Measurements from ENCODE around the gene NBPF6.
"Not testable (repeated sequence)": the region's sequence is repeated elsewhere in the genome, so short reads cannot be mapped to it uniquely, and the experiment has no call there.

DNA sequence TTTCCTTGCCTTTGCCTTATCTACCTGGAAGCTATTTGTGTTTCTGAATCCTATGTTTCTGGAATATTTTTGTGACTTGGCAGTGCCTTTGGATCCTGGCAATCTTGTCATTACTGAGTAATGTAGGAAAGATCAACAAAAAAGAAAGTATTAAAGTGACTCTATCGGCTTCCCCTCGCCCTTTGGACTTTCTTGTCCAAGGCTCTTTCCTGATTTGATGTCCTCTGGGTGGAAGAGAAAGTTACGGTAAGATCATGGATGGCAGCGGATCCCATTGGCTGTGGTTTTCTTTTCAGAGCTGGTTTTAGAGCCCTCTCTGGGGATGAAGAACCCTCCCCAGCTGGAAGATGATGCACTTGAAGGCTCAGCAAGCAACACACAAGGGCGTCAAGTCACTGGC, 17.0 kb downstream of the NBPF6 start:
- TF ChIP-seq POLR2A, POLR2AphosphoS5 (IDR thresholded peaks at IDR 0.05): not testable (repeated sequence)
- TF ChIP-seq, protein P1, sequence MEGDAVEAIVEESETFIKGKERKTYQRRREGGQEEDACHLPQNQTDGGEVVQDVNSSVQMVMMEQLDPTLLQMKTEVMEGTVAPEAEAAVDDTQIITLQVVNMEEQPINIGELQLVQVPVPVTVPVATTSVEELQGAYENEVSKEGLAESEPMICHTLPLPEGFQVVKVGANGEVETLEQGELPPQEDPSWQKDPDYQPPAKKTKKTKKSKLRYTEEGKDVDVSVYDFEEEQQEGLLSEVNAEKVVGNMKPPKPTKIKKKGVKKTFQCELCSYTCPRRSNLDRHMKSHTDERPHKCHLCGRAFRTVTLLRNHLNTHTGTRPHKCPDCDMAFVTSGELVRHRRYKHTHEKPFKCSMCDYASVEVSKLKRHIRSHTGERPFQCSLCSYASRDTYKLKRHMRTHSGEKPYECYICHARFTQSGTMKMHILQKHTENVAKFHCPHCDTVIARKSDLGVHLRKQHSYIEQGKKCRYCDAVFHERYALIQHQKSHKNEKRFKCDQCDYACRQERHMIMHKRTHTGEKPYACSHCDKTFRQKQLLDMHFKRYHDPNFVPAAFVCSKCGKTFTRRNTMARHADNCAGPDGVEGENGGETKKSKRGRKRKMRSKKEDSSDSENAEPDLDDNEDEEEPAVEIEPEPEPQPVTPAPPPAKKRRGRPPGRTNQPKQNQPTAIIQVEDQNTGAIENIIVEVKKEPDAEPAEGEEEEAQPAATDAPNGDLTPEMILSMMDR (IDR thresholded peaks at IDR 0.05) = not testable (repeated sequence)

Data from stomach (tissue), 4 donors.